ENCODE measurements around the gene RAB3IP. TPM values are rescaled to one million over a fixed set of nuclear protein-coding genes. Genes with fewer than 3 reads are reported as not detected.
"Not testable (repeated sequence)": the region's sequence is repeated elsewhere in the genome, so short reads cannot be mapped to it uniquely, and the experiment has no call there.

The RAB3IP gene
- total and polyA plus RNA-seq, 2 donors, result 22.8 to 25.8 TPM

DNA sequence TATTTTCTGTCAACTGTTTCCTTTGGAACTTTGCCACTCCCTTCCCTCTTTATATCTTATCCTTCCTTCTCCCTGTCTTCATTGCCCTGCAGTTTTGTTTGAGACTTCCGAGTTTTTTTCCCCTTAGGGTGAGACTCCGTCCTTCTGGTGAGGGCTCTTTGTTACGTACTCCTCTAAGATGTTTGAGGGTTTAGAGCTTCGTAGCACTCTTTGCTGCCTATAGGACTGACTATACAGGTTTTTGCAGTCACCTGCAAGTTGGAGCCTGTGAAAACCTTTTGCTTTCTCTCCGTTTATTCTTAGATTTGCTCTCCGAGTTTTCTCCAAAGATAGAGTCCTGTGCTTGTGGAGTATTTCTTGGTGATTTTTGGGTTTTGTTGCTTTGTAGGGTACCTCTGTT, 44.7 kb downstream of the RAB3IP start:
- H3K27me3 ChIP-seq (ENCODE audit: control insufficient read depth in 2 of 2, insufficient read depth in 1 of 2, low read length in 1 of 2), result no peaks in the 10 kb centered on the region
- no peaks in the 10 kb centered on the region for H3K4me1 ChIP-seq (ENCODE audit: control insufficient read depth in 2 of 2, insufficient read depth in 2 of 2, low read length in 2 of 2)
- no peaks in the 10 kb centered on the region for H3K9me3 ChIP-seq (ENCODE audit: control insufficient read depth in 2 of 2, insufficient read depth in 1 of 2, low read length in 1 of 2)
- no peak overlapping the region for H3K4me3 ChIP-seq (ENCODE audit: low read length in 2 of 2)
- H3K36me3 ChIP-seq (ENCODE audit: control insufficient read depth in 2 of 2, insufficient read depth in 2 of 2, low read length in 1 of 2), result peaks cover 3 to 5% of the 10 kb centered on the region in 2 donors
- WGBS, result 99% methylated on average over 6 of the region's 6 CpGs
- H3K27ac ChIP-seq (ENCODE audit: low read depth in 1 of 2, low read length in 1 of 2), result no peak overlapping the region
- DNase-seq (ENCODE audit: low read depth in 6 of 9, low spot score in 9 of 9), result no peak

DNA sequence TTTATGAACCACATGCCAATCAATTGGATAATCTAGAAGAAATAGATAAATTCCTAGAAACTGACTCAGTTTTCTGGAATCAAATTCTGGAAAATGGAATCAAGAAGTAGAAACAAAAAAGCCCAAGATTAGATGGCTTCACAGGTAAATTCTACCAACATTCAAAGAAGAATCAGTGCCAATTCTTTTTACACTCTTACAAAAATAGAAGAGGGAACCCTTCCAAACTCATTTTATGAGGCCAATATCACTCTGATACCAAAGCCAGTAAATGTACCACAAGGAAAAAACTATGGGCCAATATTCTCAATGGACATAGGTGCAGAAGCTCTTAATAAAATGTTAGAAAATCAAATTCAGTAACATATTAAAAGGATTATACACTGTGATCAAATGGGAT, 50.7 kb downstream of the RAB3IP start:
- H3K36me3 ChIP-seq (ENCODE audit: control insufficient read depth in 2 of 2, insufficient read depth in 2 of 2, low read length in 1 of 2), result peaks cover 3 to 5% of the 10 kb centered on the region in 2 donors
- H3K4me3 ChIP-seq (ENCODE audit: low read length in 2 of 2), result no peak overlapping the region

GRCh38 chr12:69792533-69792932, 53.9 kb downstream of the RAB3IP start:
- 98% methylated on average over 2 of the region's 2 CpGs for WGBS
- Histone ChIP-seq H3K36me3 (ENCODE audit: control insufficient read depth in 2 of 2, insufficient read depth in 2 of 2, low read length in 1 of 2) (peaks cover 3 to 5% of the 10 kb centered on the region in 2 donors), H3K4me3 (ENCODE audit: low read length in 2 of 2) (no peak overlapping the region), H3K9me3 (ENCODE audit: control insufficient read depth in 2 of 2, insufficient read depth in 1 of 2, low read length in 1 of 2) (no peaks in the 10 kb centered on the region), H3K27me3 (ENCODE audit: control insufficient read depth in 2 of 2, insufficient read depth in 1 of 2, low read length in 1 of 2) (no peaks in the 10 kb centered on the region), H3K4me1 (ENCODE audit: control insufficient read depth in 2 of 2, insufficient read depth in 2 of 2, low read length in 2 of 2) (no peaks in the 10 kb centered on the region), H3K27ac (ENCODE audit: low read depth in 1 of 2, low read length in 1 of 2) (no peak overlapping the region)
- DNase-seq (ENCODE audit: low read depth in 6 of 9, low spot score in 9 of 9), result no peak

More for the DNA sequence above, 50.7 kb downstream of the RAB3IP start:
- Histone ChIP-seq H3K27ac (ENCODE audit: low read depth in 1 of 2, low read length in 1 of 2) (no peak overlapping the region), H3K4me1 (ENCODE audit: control insufficient read depth in 2 of 2, insufficient read depth in 2 of 2, low read length in 2 of 2) (no peaks in the 10 kb centered on the region), H3K27me3 (ENCODE audit: control insufficient read depth in 2 of 2, insufficient read depth in 1 of 2, low read length in 1 of 2) (no peaks in the 10 kb centered on the region), H3K9me3 (ENCODE audit: control insufficient read depth in 2 of 2, insufficient read depth in 1 of 2, low read length in 1 of 2) (no peaks in the 10 kb centered on the region)
- DNase-seq (ENCODE audit: low read depth in 6 of 9, low spot score in 9 of 9), result no peak

- peaks cover 0 to 11% of the 10 kb centered on the region in 2 donors for H3K9me3 ChIP-seq (ENCODE audit: control insufficient read depth in 2 of 2, insufficient read depth in 1 of 2, low read length in 1 of 2)
- not testable (repeated sequence) for H3K4me3 ChIP-seq (ENCODE audit: low read length in 2 of 2); DNase-seq (ENCODE audit: low read depth in 6 of 9, low spot score in 9 of 9); H3K27ac ChIP-seq (ENCODE audit: low read depth in 1 of 2, low read length in 1 of 2); H3K27me3 ChIP-seq (ENCODE audit: control insufficient read depth in 2 of 2, insufficient read depth in 1 of 2, low read length in 1 of 2); H3K4me1 ChIP-seq (ENCODE audit: control insufficient read depth in 2 of 2, insufficient read depth in 2 of 2, low read length in 2 of 2); H3K36me3 ChIP-seq (ENCODE audit: control insufficient read depth in 2 of 2, insufficient read depth in 2 of 2, low read length in 1 of 2)
- WGBS, result 96% methylated on average over 62 of the region's 62 CpGs
These were observed 68.6 kb downstream of the RAB3IP start for GRCh38 chr12:69807101-69807897.

GRCh38 chr12:69810870-69811498, 72.3 kb downstream of the RAB3IP start:
- DNase-seq (ENCODE audit: low read depth in 6 of 9, low spot score in 9 of 9), result no peak
- H3K9me3 ChIP-seq (ENCODE audit: control insufficient read depth in 2 of 2, insufficient read depth in 1 of 2, low read length in 1 of 2), result peaks cover 0 to 11% of the 10 kb centered on the region in 2 donors
- H3K27ac ChIP-seq (ENCODE audit: low read depth in 1 of 2, low read length in 1 of 2), result no peak overlapping the region
- H3K36me3 ChIP-seq (ENCODE audit: control insufficient read depth in 2 of 2, insufficient read depth in 2 of 2, low read length in 1 of 2), result peaks cover 0 to 6% of the 10 kb centered on the region in 2 donors
- H3K4me3 ChIP-seq (ENCODE audit: low read length in 2 of 2), result no peak overlapping the region
- WGBS, result 75% methylated on average over 4 of the region's 4 CpGs
- H3K4me1 ChIP-seq (ENCODE audit: control insufficient read depth in 2 of 2, insufficient read depth in 2 of 2, low read length in 2 of 2), result no peaks in the 10 kb centered on the region
- H3K27me3 ChIP-seq (ENCODE audit: control insufficient read depth in 2 of 2, insufficient read depth in 1 of 2, low read length in 1 of 2), result no peaks in the 10 kb centered on the region

DNA sequence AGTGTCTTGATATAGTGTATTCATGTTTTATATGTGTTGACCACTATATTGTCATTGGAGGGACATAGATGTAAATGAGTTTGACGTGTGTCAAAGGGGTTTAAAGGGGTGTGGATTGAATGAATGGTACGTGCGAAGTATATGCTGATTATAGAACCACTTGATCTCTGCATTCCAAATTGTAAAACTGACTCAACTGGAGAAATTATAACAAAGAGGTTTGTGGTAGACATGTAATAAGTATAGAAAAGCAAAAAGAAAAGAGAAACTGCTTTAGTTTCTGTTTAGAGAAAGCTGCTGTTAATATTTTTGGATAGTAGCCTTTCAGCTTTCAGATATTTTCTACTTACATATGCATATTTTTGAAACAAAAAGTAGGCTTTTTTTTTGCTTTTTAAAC, 77.4 kb downstream of the RAB3IP start:
- Histone ChIP-seq H3K4me3 (ENCODE audit: low read length in 2 of 2) (no peak overlapping the region), H3K27ac (ENCODE audit: low read depth in 1 of 2, low read length in 1 of 2) (no peak overlapping the region), H3K9me3 (ENCODE audit: control insufficient read depth in 2 of 2, insufficient read depth in 1 of 2, low read length in 1 of 2) (no peaks in the 10 kb centered on the region), H3K36me3 (ENCODE audit: control insufficient read depth in 2 of 2, insufficient read depth in 2 of 2, low read length in 1 of 2) (no peaks in the 10 kb centered on the region), H3K4me1 (ENCODE audit: control insufficient read depth in 2 of 2, insufficient read depth in 2 of 2, low read length in 2 of 2) (no peaks in the 10 kb centered on the region), H3K27me3 (ENCODE audit: control insufficient read depth in 2 of 2, insufficient read depth in 1 of 2, low read length in 1 of 2) (no peaks in the 10 kb centered on the region)
- WGBS, result 99% methylated on average over 3 of the region's 3 CpGs
- DNase-seq (ENCODE audit: low read depth in 6 of 9, low spot score in 9 of 9), result no peak

DNA sequence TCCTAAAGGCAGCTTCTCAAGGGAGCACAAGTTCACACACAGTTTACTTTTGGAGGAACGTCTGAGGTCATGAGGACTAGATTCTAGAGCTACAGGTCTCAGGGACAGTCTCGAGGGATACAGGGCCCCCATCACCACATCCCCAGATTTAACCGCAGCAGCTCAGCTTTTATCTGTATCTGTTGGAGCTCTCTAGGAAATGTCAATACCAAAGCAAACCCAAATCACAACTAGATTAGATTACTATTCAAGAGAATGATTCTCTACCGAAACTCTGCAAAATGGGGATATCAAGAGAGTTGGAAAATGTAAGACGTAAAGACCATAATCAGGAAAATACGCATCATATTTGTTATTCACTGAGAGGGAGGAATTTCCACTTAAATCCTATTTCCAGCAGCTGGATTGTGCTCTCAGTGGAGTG, 82.4 kb downstream of the RAB3IP start:
- no peak for DNase-seq (ENCODE audit: low read depth in 6 of 9, low spot score in 9 of 9)
- WGBS, result 93% methylated on average over 6 of the region's 6 CpGs
- H3K4me1 ChIP-seq (ENCODE audit: control insufficient read depth in 2 of 2, insufficient read depth in 2 of 2, low read length in 2 of 2), result no peaks in the 10 kb centered on the region
- H3K9me3 ChIP-seq (ENCODE audit: control insufficient read depth in 2 of 2, insufficient read depth in 1 of 2, low read length in 1 of 2), result no peaks in the 10 kb centered on the region
- H3K27ac ChIP-seq (ENCODE audit: low read depth in 1 of 2, low read length in 1 of 2), result no peak overlapping the region
- H3K4me3 ChIP-seq (ENCODE audit: low read length in 2 of 2), result no peak overlapping the region
- H3K27me3 ChIP-seq (ENCODE audit: control insufficient read depth in 2 of 2, insufficient read depth in 1 of 2, low read length in 1 of 2), result no peaks in the 10 kb centered on the region
- H3K36me3 ChIP-seq (ENCODE audit: control insufficient read depth in 2 of 2, insufficient read depth in 2 of 2, low read length in 1 of 2), result no peaks in the 10 kb centered on the region

DNA sequence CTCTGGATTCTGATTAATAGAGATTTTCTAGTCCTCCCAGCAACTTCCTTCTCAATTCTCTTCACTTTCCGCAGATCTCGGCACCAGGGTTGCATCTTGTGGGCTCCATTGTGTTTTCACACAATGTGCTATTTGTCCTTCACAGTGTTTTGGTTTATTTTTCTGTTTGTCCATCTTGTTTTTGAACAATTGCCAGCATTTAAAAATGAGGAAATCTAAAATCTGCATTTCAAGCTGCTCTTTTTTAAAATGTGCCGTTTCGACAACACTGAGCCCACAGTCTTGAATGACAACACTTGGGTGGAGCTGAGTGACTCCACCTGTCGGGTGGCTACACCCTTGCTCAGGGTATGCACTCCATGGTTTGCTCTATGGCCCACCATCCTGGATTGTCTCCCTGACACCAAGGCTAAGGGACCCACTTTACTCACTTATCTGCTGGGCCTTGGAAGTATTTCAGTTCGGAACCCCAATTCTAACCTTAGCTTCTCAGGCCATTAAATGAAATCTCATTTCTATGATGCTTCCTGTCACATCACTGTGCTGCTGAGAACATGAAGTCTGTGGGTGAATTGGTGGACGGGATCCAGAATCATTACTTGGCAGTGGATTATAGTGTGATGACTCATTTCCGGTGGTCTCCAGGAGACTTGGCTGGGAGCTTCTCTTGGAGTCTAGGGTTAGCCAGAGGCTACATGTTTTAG, 82.9 kb downstream of the RAB3IP start:
- Histone ChIP-seq H3K9me3 (ENCODE audit: control insufficient read depth in 2 of 2, insufficient read depth in 1 of 2, low read length in 1 of 2) (no peaks in the 10 kb centered on the region), H3K36me3 (ENCODE audit: control insufficient read depth in 2 of 2, insufficient read depth in 2 of 2, low read length in 1 of 2) (no peaks in the 10 kb centered on the region), H3K27me3 (ENCODE audit: control insufficient read depth in 2 of 2, insufficient read depth in 1 of 2, low read length in 1 of 2) (no peaks in the 10 kb centered on the region), H3K4me3 (ENCODE audit: low read length in 2 of 2) (no peak overlapping the region), H3K4me1 (ENCODE audit: control insufficient read depth in 2 of 2, insufficient read depth in 2 of 2, low read length in 2 of 2) (no peaks in the 10 kb centered on the region), H3K27ac (ENCODE audit: low read depth in 1 of 2, low read length in 1 of 2) (no peak overlapping the region)
- 67% methylated on average over 8 of the region's 8 CpGs for WGBS
- no peak for DNase-seq (ENCODE audit: low read depth in 6 of 9, low spot score in 9 of 9)

- Histone ChIP-seq H3K27ac (ENCODE audit: low read depth in 1 of 2, low read length in 1 of 2) (no peak overlapping the region), H3K27me3 (ENCODE audit: control insufficient read depth in 2 of 2, insufficient read depth in 1 of 2, low read length in 1 of 2) (no peaks in the 10 kb centered on the region), H3K4me3 (ENCODE audit: low read length in 2 of 2) (no peak overlapping the region), H3K4me1 (ENCODE audit: control insufficient read depth in 2 of 2, insufficient read depth in 2 of 2, low read length in 2 of 2) (no peaks in the 10 kb centered on the region), H3K36me3 (ENCODE audit: control insufficient read depth in 2 of 2, insufficient read depth in 2 of 2, low read length in 1 of 2) (no peaks in the 10 kb centered on the region), H3K9me3 (ENCODE audit: control insufficient read depth in 2 of 2, insufficient read depth in 1 of 2, low read length in 1 of 2) (no peaks in the 10 kb centered on the region)
- WGBS, result 93% methylated on average over 3 of the region's 3 CpGs
- no peak for DNase-seq (ENCODE audit: low read depth in 6 of 9, low spot score in 9 of 9)
These were observed 83.7 kb downstream of the RAB3IP start for GRCh38 chr12:69822201-69822860.

Measured in thymus (tissue), 11 donors.